GOT3 (cell line): ENCODE results near the gene NLGN2.

Experiments used
- DNase-seq: peaks from one replicate; lab custom pipeline; 2025; ENCODE audit warnings: mixed read lengths; lab: John Stamatoyannopoulos, UW

NLGN2 gene

GRCh38 chr17:7414837-7415236 is 7.2 kb downstream of the NLGN2 start:
- DNase-seq: no peak

GRCh38 chr17:7415784-7416183 is 8.1 kb downstream of the NLGN2 start:
- DNase-seq: no peak

DNA sequence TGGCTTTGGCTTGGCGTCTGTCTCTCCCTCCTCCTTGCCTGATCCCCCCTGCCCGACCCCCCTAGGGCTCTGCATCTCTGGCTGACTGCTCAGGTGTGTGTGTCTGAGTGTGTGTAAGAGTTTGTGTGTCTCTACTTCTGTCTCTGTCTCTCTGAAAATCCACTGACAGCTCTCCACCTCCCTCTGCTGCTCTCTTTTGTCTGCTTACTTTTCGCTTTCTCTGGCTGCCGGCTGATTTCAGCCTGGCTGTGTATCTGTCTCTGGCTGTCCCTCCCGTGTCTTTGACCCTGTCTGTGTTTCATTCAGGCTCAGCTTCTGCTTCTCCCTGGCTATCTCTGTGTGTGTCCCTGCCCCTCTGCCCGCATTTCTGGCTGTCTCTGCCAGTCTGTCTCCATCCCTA is 8.7 kb downstream of the NLGN2 start:
- DNase-seq: no peak

GRCh38 chr17:7417056-7417655 is 9.5 kb downstream of the NLGN2 start:
- DNase-seq: no peak

- no peak for DNase-seq
Observed at GRCh38 chr17:7418472-7419152, 11.0 kb downstream of the NLGN2 start.

GRCh38 chr17:7419819-7420610 is 12.4 kb downstream of the NLGN2 start, which contains the start of gene SPEM1:
SPEM1 (plus strand) TSS chr17:7420324; CDS start chr17:7420385, 61 bp downstream.
- DNase-seq: no peak

- DNase-seq: no peak
Observed at GRCh38 chr17:7421186-7421585, 13.5 kb downstream of the NLGN2 start.

DNA sequence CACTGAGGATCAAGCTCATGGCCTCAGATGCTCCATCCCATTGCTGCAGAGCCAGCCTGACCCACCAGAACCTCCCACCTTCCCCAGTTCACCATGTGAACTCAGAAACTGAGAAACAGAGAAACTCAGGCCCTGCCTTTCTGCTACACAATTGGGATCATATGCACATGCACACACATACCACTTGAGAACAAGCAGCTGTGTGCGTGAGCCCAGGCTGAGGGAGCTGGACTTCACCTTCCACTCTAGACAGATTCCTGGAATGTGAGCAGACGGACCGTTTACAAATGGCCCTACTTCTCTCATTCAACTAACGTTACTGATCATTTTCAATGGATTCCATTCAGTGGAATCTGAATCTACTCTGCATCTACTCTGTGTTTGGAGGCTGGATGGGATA is 16.0 kb downstream of the NLGN2 start:
- no peak for DNase-seq

DNA sequence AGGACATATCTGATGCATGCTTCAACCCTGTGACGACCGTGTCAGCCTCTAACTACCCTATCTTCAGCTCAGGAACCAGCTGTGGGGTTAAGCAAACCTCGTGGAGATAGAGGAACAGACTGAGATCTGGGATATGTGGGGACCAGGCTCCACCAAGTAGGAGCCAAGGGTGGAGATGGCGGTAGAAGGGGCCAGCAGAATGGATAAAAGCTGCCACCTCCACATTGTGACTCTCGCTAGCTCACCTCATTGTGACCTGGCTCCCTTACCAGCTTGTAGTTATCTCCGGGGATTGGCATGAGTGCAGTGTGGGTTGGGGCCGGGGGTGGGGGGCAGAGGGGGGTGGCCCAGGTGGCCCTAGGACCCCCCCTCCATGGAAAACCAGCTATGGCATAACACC is 17.7 kb downstream of the NLGN2 start, which contains the start of gene SPEM2:
SPEM2 (plus strand) TSS at position 301 of the 400 bp plus-strand sequence; CDS start at position 374, 73 bp downstream.
- DNase-seq: no peak

GRCh38 chr17:7425756-7426155 is 18.1 kb downstream of the NLGN2 start:
- no peak for DNase-seq

DNA sequence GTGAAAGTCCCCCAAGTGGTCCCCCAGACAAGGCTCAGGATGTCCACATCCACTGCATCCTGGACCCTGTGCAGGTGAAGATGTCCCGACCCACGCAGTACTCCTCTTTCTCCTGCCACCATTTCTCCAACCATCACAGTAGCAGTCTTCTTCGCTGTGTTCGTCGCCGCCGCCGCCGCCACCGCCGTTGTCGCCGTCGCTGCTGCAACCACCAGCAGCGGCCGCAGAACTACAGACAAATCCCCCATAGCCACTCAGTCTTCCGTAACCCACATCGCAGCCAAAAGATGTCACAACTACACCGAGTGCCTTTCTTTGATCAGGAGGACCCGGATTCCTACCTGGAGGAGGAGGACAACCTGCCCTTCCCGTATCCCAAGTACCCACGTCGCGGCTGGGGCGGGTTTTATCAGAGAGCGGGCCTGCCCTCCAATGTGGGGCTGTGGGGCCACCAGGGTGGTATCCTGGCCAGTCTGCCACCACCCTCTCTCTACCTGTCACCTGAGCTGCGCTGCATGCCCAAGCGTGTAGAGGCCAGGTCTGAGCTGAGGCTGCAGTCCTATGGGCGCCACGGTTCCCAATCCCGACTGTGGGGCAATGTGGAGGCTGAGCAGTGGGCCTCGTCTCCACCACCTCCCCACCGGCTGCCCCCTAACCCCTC is 18.7 kb downstream of the NLGN2 start:
- DNase-seq: no peak

DNA sequence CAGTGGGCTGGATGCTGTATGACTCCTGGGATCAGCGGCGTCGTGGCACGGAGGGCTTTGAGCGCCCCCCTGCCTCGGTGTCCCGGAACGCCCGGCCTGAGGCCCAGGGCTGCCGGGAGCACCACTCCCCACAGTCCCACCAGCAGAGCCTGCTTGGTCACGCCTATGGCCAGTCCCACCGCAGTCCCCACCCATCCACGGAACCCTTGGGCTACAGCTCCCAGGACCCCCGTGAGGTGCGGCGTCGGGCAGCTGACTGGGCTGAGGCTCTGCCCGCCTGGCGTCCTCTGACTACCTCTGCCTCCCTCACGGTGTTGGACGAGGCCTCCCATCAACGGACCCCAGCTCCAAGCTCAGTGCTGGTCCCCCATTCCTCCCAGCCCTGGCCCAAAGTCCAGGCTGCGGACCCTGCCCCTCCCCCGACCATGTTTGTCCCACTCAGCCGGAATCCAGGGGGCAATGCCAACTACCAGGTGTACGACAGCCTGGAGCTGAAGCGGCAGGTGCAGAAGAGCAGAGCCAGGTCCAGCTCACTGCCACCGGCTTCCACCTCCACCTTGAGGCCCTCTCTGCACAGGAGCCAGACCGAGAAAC is 19.3 kb downstream of the NLGN2 start:
- DNase-seq: no peak

GRCh38 chr17:7427549-7427948 is 19.9 kb downstream of the NLGN2 start:
- DNase-seq: no peak

DNA sequence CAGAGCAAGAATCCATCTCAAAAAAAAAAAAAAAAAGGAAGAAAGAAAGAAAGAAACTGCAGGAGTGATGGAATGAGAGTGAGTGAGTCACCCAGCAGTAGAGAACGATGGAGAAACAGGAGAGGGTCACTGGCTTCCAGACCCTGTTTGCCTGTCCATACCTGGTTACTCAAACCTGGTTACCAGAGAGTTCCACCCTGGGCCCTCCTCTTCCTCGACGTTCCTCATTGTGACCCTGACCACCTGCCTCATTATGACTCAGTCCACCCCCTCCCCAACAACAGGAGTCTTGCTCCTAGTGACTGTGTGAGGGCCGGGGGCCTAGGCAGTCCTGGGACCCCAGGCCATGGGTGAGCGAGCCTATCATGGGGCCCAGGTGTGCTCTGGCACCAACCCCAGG is 20.9 kb downstream of the NLGN2 start, which contains the start of gene SPEM3:
SPEM3 (plus strand) TSS at position 301 of the 400 bp plus-strand sequence; CDS start at position 347, 46 bp downstream.
- DNase-seq: no peak

DNA sequence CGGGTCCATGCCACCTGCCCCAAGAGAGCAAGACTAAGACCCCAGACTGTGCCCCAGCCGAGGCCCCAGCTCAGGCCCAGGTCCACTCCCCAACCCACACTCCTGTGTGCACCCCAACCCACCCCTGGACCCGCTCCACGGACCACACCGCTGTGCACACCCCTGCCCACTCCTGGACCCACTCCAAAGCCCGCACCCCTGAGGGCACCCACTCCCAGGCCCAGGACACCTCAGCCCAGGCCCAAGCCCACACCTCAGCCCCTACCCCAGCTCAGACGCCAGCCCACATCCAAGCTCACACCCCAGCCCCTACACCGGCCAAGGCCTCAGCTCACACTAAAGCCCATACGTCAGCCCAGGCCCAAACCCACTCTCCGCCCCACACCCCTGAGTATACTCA is 22.1 kb downstream of the NLGN2 start:
- no peak for DNase-seq

DNA sequence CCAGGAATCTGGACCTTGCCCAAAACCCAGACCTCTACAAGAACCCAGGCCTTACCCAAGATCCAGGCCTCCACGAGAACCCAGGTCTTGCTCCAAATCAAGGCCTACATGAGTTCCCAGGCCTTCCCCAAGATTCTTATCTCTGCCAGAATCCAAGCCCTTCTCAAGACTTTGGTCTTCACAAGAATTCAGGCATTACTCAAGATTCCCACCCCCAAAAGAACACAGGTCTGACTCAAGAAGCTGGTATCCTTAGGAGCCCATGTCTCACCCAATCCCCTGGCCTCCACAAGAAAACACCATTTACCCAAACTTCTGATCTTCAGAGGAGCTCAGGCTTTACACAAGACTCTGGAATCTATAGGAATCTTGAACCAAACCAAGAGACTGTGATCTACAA is 23.6 kb downstream of the NLGN2 start:
- no peak for DNase-seq

DNA sequence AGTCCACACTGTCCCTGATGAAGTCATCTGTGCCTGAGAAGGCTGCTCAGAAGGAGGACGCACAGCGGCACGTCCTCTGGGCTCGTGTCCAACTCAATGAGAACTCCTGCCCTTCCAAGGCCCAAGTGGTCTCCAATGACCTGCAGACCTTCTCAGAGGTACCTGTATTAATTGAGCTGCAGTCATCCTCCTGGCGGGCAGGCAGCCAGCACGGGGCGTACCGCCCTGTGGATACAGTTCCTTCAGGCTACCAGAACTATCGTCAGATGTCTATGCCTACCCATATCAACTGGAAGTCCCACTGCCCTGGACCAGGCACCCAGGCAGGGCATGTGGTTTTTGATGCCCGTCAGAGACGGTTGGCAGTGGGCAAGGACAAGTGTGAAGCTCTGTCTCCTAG is 24.7 kb downstream of the NLGN2 start:
- no peak for DNase-seq

- no peak for DNase-seq
Observed at GRCh38 chr17:7435676-7436555, 28.3 kb downstream of the NLGN2 start.

GRCh38 chr17:7436556-7437368 is 29.1 kb downstream of the NLGN2 start:
- DNase-seq: no peak

GRCh38 chr17:7437369-7437863 is 29.8 kb downstream of the NLGN2 start:
- no peak for DNase-seq
